Bronchial epithelial cell (primary cell): ENCODE results near the gene CETP. TPM values are rescaled to one million over a fixed set of nuclear protein-coding genes. Genes with fewer than 3 reads are reported as not detected.

Source experiments
- DNase-seq: peaks from one replicate; pipeline ENCODE4 v3.0.0-alpha.2; 2010; ENCODE audit warnings: low read depth
- FAIRE-seq: peaks from 2 replicates; lab custom pipeline; 2011; peaks lifted over from hg19 to GRCh38; lab: Jason Lieb, UNC
- H3K27me3 ChIP-seq: 2 replicates; pipeline ENCODE4 v1.5.1; 2011; ENCODE audit warnings: low read length; ENCODE audit not compliant: control insufficient read depth, insufficient read depth
- H3K36me3 ChIP-seq: 2 replicates; pipeline ENCODE4 v1.5.1; 2011; ENCODE audit warnings: low read length; ENCODE audit not compliant: control insufficient read depth, insufficient read depth
- H3K4me3 ChIP-seq: 2 replicates; pipeline ENCODE4 v1.5.1; 2011; ENCODE audit warnings: mild to moderate bottlenecking, low read depth, low read length, control low read depth
- total RNA-seq: library from RNA; depleted of rRNA; stranded (reverse); fragments of >200 nt; gene quantifications from 2 replicates; pipeline ENCODE4 v1.2.1, GENCODE V29; 2014
- TF ChIP-seq, protein P1 (sequence below): IDR thresholded peaks from 2 replicates; pipeline ENCODE4 v1.5.1; 2011; ENCODE audit warnings: mild to moderate bottlenecking, moderate library complexity, low read length, control low read depth, inconsistent platforms; ENCODE audit not compliant: insufficient read depth, severe bottlenecking

CETP gene
- total RNA-seq, 1 donor from 2014 or later = not detected

DNA sequence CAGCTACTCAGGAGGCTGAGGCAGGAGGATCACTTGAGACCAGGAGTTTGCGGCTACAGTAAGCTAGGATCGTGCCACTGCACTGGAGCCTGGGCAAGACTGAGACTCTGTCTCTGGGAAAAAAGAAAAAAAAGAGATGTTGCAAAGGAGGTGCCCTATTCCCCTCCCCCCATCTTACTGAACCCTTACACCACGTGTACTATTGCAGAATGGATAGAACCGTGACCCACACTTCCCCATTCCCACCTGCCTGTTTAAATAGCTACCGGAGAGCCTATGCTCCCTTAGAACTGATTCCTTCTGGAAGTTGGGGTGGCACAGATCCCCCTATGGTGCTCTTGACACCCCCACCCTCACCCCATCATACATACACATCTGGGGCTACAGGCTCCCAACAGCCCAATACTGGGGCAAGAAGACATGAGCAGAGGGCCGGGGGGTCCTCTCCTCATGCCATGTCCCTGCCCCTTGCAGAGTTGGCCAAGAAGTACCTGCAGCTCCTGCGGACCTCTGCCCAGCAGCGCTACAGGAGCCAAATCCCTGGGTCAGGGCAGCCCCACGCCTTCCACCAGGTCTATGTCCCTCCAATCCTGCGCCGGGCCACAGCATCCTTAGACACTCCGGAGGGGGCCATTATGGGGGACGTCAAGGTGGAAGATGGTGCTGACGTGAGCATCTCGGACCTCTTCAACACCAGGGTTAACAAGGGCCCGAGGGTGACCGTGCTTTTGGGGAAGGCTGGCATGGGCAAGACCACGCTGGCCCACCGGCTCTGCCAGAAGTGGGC lies 63.3 kb downstream of the CETP start:
- no peak for DNase-seq
- H3K4me3 ChIP-seq = no peak overlapping the region
- TF ChIP-seq, protein P1, sequence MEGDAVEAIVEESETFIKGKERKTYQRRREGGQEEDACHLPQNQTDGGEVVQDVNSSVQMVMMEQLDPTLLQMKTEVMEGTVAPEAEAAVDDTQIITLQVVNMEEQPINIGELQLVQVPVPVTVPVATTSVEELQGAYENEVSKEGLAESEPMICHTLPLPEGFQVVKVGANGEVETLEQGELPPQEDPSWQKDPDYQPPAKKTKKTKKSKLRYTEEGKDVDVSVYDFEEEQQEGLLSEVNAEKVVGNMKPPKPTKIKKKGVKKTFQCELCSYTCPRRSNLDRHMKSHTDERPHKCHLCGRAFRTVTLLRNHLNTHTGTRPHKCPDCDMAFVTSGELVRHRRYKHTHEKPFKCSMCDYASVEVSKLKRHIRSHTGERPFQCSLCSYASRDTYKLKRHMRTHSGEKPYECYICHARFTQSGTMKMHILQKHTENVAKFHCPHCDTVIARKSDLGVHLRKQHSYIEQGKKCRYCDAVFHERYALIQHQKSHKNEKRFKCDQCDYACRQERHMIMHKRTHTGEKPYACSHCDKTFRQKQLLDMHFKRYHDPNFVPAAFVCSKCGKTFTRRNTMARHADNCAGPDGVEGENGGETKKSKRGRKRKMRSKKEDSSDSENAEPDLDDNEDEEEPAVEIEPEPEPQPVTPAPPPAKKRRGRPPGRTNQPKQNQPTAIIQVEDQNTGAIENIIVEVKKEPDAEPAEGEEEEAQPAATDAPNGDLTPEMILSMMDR = no peak
- H3K27me3 ChIP-seq = no peaks in the 10 kb centered on the region
- FAIRE-seq = no peak
- no peaks in the 10 kb centered on the region for H3K36me3 ChIP-seq

DNA sequence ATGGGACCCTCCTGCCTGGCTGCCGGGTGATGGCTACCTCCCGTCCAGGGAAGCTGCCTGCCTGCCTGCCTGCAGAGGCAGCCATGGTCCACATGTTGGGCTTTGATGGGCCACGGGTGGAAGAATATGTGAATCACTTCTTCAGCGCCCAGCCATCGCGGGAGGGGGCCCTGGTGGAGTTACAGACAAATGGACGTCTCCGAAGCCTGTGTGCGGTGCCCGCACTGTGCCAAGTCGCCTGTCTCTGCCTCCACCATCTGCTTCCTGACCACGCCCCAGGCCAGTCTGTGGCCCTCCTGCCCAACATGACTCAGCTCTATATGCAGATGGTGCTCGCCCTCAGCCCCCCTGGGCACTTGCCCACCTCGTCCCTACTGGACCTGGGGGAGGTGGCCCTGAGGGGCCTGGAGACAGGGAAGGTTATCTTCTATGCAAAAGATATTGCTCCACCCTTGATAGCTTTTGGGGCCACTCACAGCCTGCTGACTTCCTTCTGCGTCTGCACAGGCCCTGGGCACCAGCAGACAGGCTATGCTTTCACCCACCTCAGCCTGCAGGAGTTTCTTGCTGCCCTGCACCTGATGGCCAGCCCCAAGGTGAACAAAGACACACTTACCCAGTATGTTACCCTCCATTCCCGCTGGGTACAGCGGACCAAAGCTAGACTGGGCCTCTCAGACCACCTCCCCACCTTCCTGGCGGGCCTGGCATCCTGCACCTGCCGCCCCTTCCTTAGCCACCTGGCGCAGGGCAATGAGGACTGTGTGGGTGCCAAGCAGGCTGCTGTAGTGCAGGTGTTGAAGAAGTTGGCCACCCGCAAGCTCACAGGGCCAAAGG lies 64.4 kb downstream of the CETP start:
- Histone ChIP-seq H3K27me3 (no peaks in the 10 kb centered on the region), H3K36me3 (no peaks in the 10 kb centered on the region), H3K4me3 (no peak overlapping the region)
- DNase-seq (no peak), FAIRE-seq (no peak)
- TF ChIP-seq, protein P1 = no peak

DNA sequence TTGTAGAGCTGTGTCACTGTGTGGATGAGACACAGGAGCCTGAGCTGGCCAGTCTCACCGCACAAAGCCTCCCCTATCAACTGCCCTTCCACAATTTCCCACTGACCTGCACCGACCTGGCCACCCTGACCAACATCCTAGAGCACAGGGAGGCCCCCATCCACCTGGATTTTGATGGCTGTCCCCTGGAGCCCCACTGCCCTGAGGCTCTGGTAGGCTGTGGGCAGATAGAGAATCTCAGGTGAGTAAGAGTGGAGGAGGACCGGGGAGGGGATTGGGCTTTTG lies 65.0 kb downstream of the CETP start:
- Histone ChIP-seq H3K27me3 (no peaks in the 10 kb centered on the region), H3K4me3 (no peak overlapping the region), H3K36me3 (no peaks in the 10 kb centered on the region)
- no peak for FAIRE-seq
- TF ChIP-seq, protein P1 = no peak
- DNase-seq = no peak

DNA sequence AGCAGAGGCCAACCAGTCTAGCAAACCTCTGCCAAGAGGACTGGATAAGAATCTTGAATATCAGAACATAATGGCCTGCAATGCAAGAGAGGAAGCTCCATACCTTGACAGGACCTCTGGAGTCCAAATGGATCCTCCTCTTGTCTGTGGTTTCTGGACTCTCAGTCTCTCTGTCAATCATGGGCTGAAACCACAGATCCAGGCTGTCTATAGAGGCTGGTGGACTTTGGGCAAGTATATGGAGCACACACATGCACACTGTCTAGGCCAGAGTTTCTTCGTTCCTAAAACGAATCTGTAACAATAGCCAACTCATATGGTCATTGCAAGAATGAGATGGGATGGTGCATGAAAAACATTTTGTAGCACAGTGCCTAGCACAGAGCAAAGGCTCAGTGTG lies 65.3 kb downstream of the CETP start:
- Histone ChIP-seq H3K36me3 (no peaks in the 10 kb centered on the region), H3K4me3 (no peak overlapping the region), H3K27me3 (no peaks in the 10 kb centered on the region)
- FAIRE-seq = no peak
- no peak for DNase-seq
- TF ChIP-seq, protein P1 = no peak

GRCh38 chr16:57028086-57028485 lies 66.3 kb downstream of the CETP start:
- no peak for FAIRE-seq
- Histone ChIP-seq H3K4me3 (no peak overlapping the region), H3K27me3 (no peaks in the 10 kb centered on the region), H3K36me3 (no peaks in the 10 kb centered on the region)
- peak; percentile 67 for DNase-seq
- TF ChIP-seq, protein P1 = no peak
